Keratinocyte (primary cell): ENCODE results near the gene TBX21. TPM values are rescaled to one million over a fixed set of nuclear protein-coding genes. Genes with fewer than 3 reads are reported as not detected.
A peak's percentile ranks its signal among the peaks of the same experiment; 100 is the strongest.

Experiments
- DNase-seq: peaks from one replicate; pipeline ENCODE4 v3.0.0-alpha.2; 2011; ENCODE audit warnings: low read depth, missing footprints, low spot score
- FAIRE-seq: peaks from 2 replicates; lab custom pipeline; 2011; peaks lifted over from hg19 to GRCh38; lab: Jason Lieb, UNC
- H2AFZ ChIP-seq: 2 replicates; pipeline ENCODE4 v1.6.0; 2012; ENCODE audit warnings: low read length, control low read depth, inconsistent platforms; ENCODE audit not compliant: control insufficient read depth
- H3K27ac ChIP-seq: 2 replicates; pipeline ENCODE4 v1.5.1; 2011; ENCODE audit warnings: low read length; ENCODE audit not compliant: control insufficient read depth, insufficient read depth
- H3K27me3 ChIP-seq: 3 replicates; pipeline ENCODE4 v1.6.0; 2011; ENCODE audit warnings: low read length; ENCODE audit not compliant: control insufficient read depth, insufficient read depth; ENCODE audit errors: extremely low read depth
- H3K36me3 ChIP-seq, 2 experiments: 2 replicates in 1 of 2; 3 replicates in 1 of 2; pipeline ENCODE4 v1.5.1; 2011; ENCODE audit warnings: low read length in 2 of 2, mild to moderate bottlenecking in 1 of 2; ENCODE audit not compliant: control insufficient read depth in 2 of 2, insufficient read depth in 2 of 2; ENCODE audit errors: extremely low read depth in 1 of 2
- H3K4me1 ChIP-seq: 3 replicates; pipeline ENCODE4 v1.5.1; 2011; ENCODE audit warnings: low read length; ENCODE audit not compliant: control insufficient read depth, insufficient read depth; ENCODE audit errors: extremely low read depth
- H3K4me2 ChIP-seq: 3 replicates; pipeline ENCODE4 v1.6.0; 2011; ENCODE audit warnings: low read depth, low read length; ENCODE audit not compliant: control insufficient read depth, insufficient read depth; ENCODE audit errors: extremely low read depth
- H3K4me3 ChIP-seq, 3 experiments: fragments of 200-600 bp in 1 of 3; sonication (generic) in 1 of 3; 2 replicates in 2 of 3; 3 replicates in 1 of 3; pipeline ENCODE4 v1.5.1; 2011 to 2016; ENCODE audit warnings: low read length in 3 of 3, mild to moderate bottlenecking in 3 of 3, control low read depth in 2 of 3, inconsistent platforms in 1 of 3, low read depth in 1 of 3, mixed read lengths in 1 of 3, mixed run types in 1 of 3, moderate library complexity in 1 of 3; ENCODE audit not compliant: control insufficient read depth in 2 of 3, insufficient read depth in 2 of 3; ENCODE audit errors: extremely low read depth in 1 of 3
- H3K79me2 ChIP-seq: 2 replicates; pipeline ENCODE4 v1.6.0; 2012; ENCODE audit warnings: low read length; ENCODE audit not compliant: control insufficient read depth, insufficient read depth
- H3K9ac ChIP-seq: 3 replicates; pipeline ENCODE4 v1.6.0; 2011; ENCODE audit warnings: low read length; ENCODE audit not compliant: control insufficient read depth, insufficient read depth; ENCODE audit errors: extremely low read depth
- H3K9me1 ChIP-seq: 3 replicates; pipeline ENCODE4 v1.6.0; 2011; ENCODE audit warnings: low read length; ENCODE audit not compliant: control insufficient read depth, insufficient read depth; ENCODE audit errors: extremely low read depth
- H3K9me3 ChIP-seq: 2 replicates; pipeline ENCODE4 v1.5.1; 2012; ENCODE audit warnings: low read depth, low read length; ENCODE audit not compliant: control insufficient read depth
- H4K20me1 ChIP-seq: 3 replicates; pipeline ENCODE4 v1.6.0; 2011; ENCODE audit warnings: low read length; ENCODE audit not compliant: control insufficient read depth, insufficient read depth; ENCODE audit errors: extremely low read depth
- CTCF ChIP-seq, 3 experiments: IDR thresholded peaks in 1 of 3; conservative IDR thresholded peaks in 1 of 3; optimal IDR thresholded peaks in 1 of 3; 2 replicates in 2 of 3; 3 replicates in 1 of 3; pipeline versions ENCODE3 to v1.5.1; 2011; ENCODE audit warnings: low read length in 3 of 3, mild to moderate bottlenecking in 3 of 3, moderate library complexity in 2 of 3, control low read depth in 1 of 3, inconsistent platforms in 1 of 3; ENCODE audit not compliant: insufficient read depth in 2 of 3; ENCODE audit errors: extremely low read depth in 1 of 3
- EZH2 ChIP-seq: IDR thresholded peaks from one replicate; pipeline ENCODE4 v1.6.1; 2012; ENCODE audit warnings: inconsistent platforms, mild to moderate bottlenecking, low read length, moderate library complexity
- dilution Hi-C: fragments of 300-500 bp; cut with MboI; formaldehyde crosslinking; loops from one replicate; pipeline ENCODE4 v1.7.0; 2020; ENCODE audit warnings: low sequenced_read_pairs; ENCODE audit not compliant: extremely low pct_ligation_motif_present
- polyA plus RNA-seq, 5 experiments: library from polyadenylated mRNA; depleted of rRNA in 3 of 5; stranded (reverse) in 3 of 5; stranded (forward) in 1 of 5; unstranded in 1 of 5; fragments of >200 nt; gene quantifications; 1 replicate in 1 of 5; 2 replicates in 3 of 5; 3 replicates in 1 of 5; pipeline versions ENCODE4 v1.2.1 to v1.2.3, GENCODE V29; 2011 to 2012; ENCODE audit warnings: missing spikeins in 2 of 5, low read depth in 1 of 5, low replicate concordance in 1 of 5

TBX21 gene
- polyA plus RNA-seq, 1 donor (not counting 4 experiments of a cell fraction or from before 2014, with no cell fraction given) = not detected

DNA sequence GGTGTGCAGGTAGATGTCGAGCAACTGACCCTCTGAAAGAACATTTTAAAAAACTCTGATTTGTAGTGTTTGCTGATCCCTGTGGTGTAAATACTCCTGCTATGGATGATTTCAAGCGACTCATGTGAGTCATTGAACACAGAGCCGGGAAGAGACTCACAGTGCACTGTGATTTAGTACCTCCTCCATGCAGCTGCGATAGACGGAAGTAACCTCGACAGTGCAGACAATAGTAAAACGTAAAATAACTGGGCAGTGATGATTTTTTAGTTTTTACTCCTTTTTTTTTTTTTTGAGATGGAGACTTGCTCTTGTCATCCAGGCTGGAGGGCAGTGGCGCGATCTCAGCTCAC lies 8.7 kb downstream of the TBX21 start:
- dilution Hi-C loops = no loop called here
- H3K79me2 ChIP-seq = no peaks in the 10 kb centered on the region
- H3K9ac ChIP-seq = no peak overlapping the region
- H3K9me1 ChIP-seq = no peaks in the 10 kb centered on the region
- no peak overlapping the region for H2AFZ ChIP-seq
- TF ChIP-seq EZH2 = no peak
- no peak for TF ChIP-seq CTCF (optimal IDR thresholded peaks at IDR 0.05 in 1 of 3, IDR thresholded peaks at IDR 0.05 in 1 of 3, conservative IDR thresholded peaks at IDR 0.05 in 1 of 3; ENCODE audit: extremely low read depth in 1 of 3, insufficient read depth in 2 of 3, low read length in 3 of 3)
- no peaks in the 10 kb centered on the region for H3K4me1 ChIP-seq
- H3K4me3 ChIP-seq = no peak overlapping the region
- peaks cover 51% of the 10 kb centered on the region for H3K27me3 ChIP-seq
- no peaks in the 10 kb centered on the region for H4K20me1 ChIP-seq
- no peak for FAIRE-seq
- no peak for DNase-seq
- no peak overlapping the region for H3K4me2 ChIP-seq
- no peaks in the 10 kb centered on the region for H3K9me3 ChIP-seq
- no peaks in the 10 kb centered on the region for H3K36me3 ChIP-seq
- no peak overlapping the region for H3K27ac ChIP-seq

GRCh38 chr17:47742319-47743181 lies 9.5 kb downstream of the TBX21 start:
- Histone ChIP-seq H3K79me2 (no peaks in the 10 kb centered on the region), H3K4me2 (no peak overlapping the region), H2AFZ (no peak overlapping the region), H3K27me3 (peaks cover 47% of the 10 kb centered on the region), H3K4me1 (no peaks in the 10 kb centered on the region), H3K27ac (no peak overlapping the region), H3K9me3 (no peaks in the 10 kb centered on the region), H3K9me1 (no peaks in the 10 kb centered on the region), H3K36me3 (no peaks in the 10 kb centered on the region), H4K20me1 (no peaks in the 10 kb centered on the region), H3K4me3 (no peak overlapping the region), H3K9ac (no peak overlapping the region)
- TF ChIP-seq CTCF (optimal IDR thresholded peaks at IDR 0.05 in 1 of 3, IDR thresholded peaks at IDR 0.05 in 1 of 3, conservative IDR thresholded peaks at IDR 0.05 in 1 of 3; ENCODE audit: extremely low read depth in 1 of 3, insufficient read depth in 2 of 3, low read length in 3 of 3) (peak in 2 of 3 experiments; percentile 3 to 35), EZH2 (no peak)
- DNase-seq = no peak
- dilution Hi-C loops = no loop called here
- FAIRE-seq = no peak
